Activated T-helper 1 cell treated with anti-CD3 and anti-CD28 coated beads, Interleukin-12 subunit alpha, Interleukin-12 subunit beta, Interleukin-2, Interleukin-4 antibody, amounts not matched to agents 30 ng/mL and 10 ng/mL and 1 ng/mL, durations not matched to agents 14 hours and 24 hours and 36 hours (primary cell): ENCODE results near the gene DIAPH2. TPM values are rescaled to one million over a fixed set of nuclear protein-coding genes. Genes with fewer than 3 reads are reported as not detected.

Experiments
- DNase-seq: peaks from one replicate; pipeline ENCODE4 v3.0.0; 2021; ENCODE audit warnings: low spot score
- H3K27ac Mint-ChIP-seq: one replicate; pipeline ENCODE4 v1.8.0; 2021; ENCODE audit warnings: mild to moderate bottlenecking, mixed read lengths
- H3K27me3 Mint-ChIP-seq: one replicate; pipeline ENCODE4 v1.8.0; 2022; ENCODE audit warnings: mild to moderate bottlenecking, moderate library complexity, mixed read lengths; ENCODE audit not compliant: insufficient read depth
- H3K36me3 Mint-ChIP-seq: one replicate; pipeline ENCODE4 v1.8.0; 2021; ENCODE audit warnings: low read depth, mixed read lengths
- H3K4me1 Mint-ChIP-seq: one replicate; pipeline ENCODE4 v1.8.0; 2021; ENCODE audit warnings: low read depth, mixed read lengths
- H3K4me3 Mint-ChIP-seq: one replicate; pipeline ENCODE4 v1.8.0; 2021; ENCODE audit warnings: mild to moderate bottlenecking, moderate library complexity, mixed read lengths
- H3K9me3 Mint-ChIP-seq: one replicate; pipeline ENCODE4 v1.8.0; 2021; ENCODE audit warnings: mixed read lengths
- intact Hi-C: fragments of 100-400 bp; cut with micrococcal nuclease; formaldehyde crosslinking; loops from one replicate; pipeline ENCODE4 v1.15.1; 2024
- total RNA-seq: library from RNA; stranded (reverse); gene quantifications from 2 replicates; pipeline ENCODE4 v1.2.3, GENCODE V29; 2022

DIAPH2 gene
- total RNA-seq, 1 donor from 2014 or later = 10.8 TPM

GRCh38 chrX:97416461-97416860 is 731.8 kb downstream of the DIAPH2 start:
- Mint-ChIP-seq H3K27ac (no peak overlapping the region), H3K36me3 (no peaks in the 10 kb centered on the region), H3K4me3 (no peak overlapping the region), H3K9me3 (peaks cover 3% of the 10 kb centered on the region), H3K4me1 (no peaks in the 10 kb centered on the region), H3K27me3 (no peaks in the 10 kb centered on the region)
- DNase-seq = no peak
- intact Hi-C loops = no loop called here

- no peaks in the 10 kb centered on the region for H3K4me1 Mint-ChIP-seq
- H3K27me3 Mint-ChIP-seq = no peaks in the 10 kb centered on the region
- intact Hi-C loops = no loop called here
- H3K9me3 Mint-ChIP-seq = no peaks in the 10 kb centered on the region
- no peak for DNase-seq
- no peak overlapping the region for H3K27ac Mint-ChIP-seq
- H3K36me3 Mint-ChIP-seq = peaks cover 2% of the 10 kb centered on the region
- H3K4me3 Mint-ChIP-seq = no peak overlapping the region
Measured at GRCh38 chrX:97429101-97429500, 744.5 kb downstream of the DIAPH2 start.

DNA sequence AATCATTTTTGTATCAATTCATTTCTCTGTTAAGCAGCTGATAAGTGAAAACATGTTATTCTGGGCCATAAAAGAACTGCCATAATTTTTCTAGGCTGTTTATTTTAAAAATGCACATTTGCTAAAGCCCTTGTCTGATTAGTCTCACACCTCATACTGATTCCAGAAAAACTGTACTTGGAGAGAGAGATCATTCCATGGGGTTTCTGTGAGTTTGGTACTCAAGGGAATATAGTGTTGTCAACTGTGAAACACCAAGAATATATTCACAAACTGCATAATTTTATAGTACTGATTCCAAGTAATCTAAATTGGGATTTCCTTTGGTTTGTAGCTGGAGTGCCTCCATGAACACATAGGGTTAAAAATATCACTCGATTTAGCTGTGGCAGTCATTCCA is 746.6 kb downstream of the DIAPH2 start:
- Mint-ChIP-seq H3K27me3 (no peaks in the 10 kb centered on the region), H3K4me1 (no peaks in the 10 kb centered on the region), H3K36me3 (peaks cover 2% of the 10 kb centered on the region), H3K9me3 (no peaks in the 10 kb centered on the region), H3K27ac (no peak overlapping the region), H3K4me3 (no peak overlapping the region)
- no peak for DNase-seq
- intact Hi-C loops = no loop called here

DNA sequence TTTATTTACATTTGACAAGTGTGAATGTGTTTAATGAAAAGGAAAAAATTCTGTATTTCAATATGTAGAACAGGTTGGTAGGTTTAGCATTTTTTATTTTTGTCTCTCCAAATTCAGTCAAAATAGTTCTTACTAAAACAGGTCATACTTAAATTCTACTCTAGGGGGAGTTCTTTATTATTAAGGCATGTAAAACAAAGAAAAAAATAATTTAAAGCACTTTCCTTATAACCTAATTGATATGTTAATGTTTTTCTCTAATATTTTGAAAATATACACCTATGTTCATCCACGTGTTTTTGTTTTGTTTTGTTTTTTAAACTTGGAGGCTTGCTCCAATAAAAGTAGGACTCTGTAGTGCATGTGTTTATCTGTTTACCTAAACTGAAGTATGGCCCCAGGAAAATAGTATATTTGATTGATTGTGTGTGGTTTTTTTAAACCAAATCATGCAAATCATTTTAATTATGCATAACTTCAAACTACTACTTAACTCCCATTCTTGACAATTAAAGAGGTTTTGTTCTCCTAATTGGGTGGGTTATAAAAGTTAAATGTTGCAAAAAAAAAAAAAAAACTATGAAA is 761.7 kb downstream of the DIAPH2 start:
- Mint-ChIP-seq H3K27me3 (peaks cover 2% of the 10 kb centered on the region), H3K4me1 (no peaks in the 10 kb centered on the region), H3K4me3 (no peak overlapping the region), H3K36me3 (no peaks in the 10 kb centered on the region), H3K9me3 (no peaks in the 10 kb centered on the region), H3K27ac (no peak overlapping the region)
- intact Hi-C loops = no loop called here
- no peak for DNase-seq

- peaks cover 2% of the 10 kb centered on the region for H3K27me3 Mint-ChIP-seq
- no peak for DNase-seq
- H3K4me1 Mint-ChIP-seq = no peaks in the 10 kb centered on the region
- no peaks in the 10 kb centered on the region for H3K36me3 Mint-ChIP-seq
- no peak overlapping the region for H3K27ac Mint-ChIP-seq
- no peak overlapping the region for H3K4me3 Mint-ChIP-seq
- H3K9me3 Mint-ChIP-seq = no peaks in the 10 kb centered on the region
- intact Hi-C loops = no loop called here
Measured at GRCh38 chrX:97447306-97447705, 762.7 kb downstream of the DIAPH2 start.

GRCh38 chrX:97452283-97452682 is 767.6 kb downstream of the DIAPH2 start:
- H3K4me3 Mint-ChIP-seq = no peak overlapping the region
- no peak for DNase-seq
- H3K27ac Mint-ChIP-seq = no peak overlapping the region
- intact Hi-C loops = no loop called here
- H3K36me3 Mint-ChIP-seq = no peaks in the 10 kb centered on the region
- no peaks in the 10 kb centered on the region for H3K4me1 Mint-ChIP-seq
- no peaks in the 10 kb centered on the region for H3K9me3 Mint-ChIP-seq
- no peaks in the 10 kb centered on the region for H3K27me3 Mint-ChIP-seq

- no peaks in the 10 kb centered on the region for H3K4me1 Mint-ChIP-seq
- no peak overlapping the region for H3K27ac Mint-ChIP-seq
- DNase-seq = no peak
- no peak overlapping the region for H3K4me3 Mint-ChIP-seq
- intact Hi-C loops = no loop called here
- no peaks in the 10 kb centered on the region for H3K36me3 Mint-ChIP-seq
- no peaks in the 10 kb centered on the region for H3K9me3 Mint-ChIP-seq
- no peaks in the 10 kb centered on the region for H3K27me3 Mint-ChIP-seq
Measured at GRCh38 chrX:97461763-97462162, 777.1 kb downstream of the DIAPH2 start.

DNA sequence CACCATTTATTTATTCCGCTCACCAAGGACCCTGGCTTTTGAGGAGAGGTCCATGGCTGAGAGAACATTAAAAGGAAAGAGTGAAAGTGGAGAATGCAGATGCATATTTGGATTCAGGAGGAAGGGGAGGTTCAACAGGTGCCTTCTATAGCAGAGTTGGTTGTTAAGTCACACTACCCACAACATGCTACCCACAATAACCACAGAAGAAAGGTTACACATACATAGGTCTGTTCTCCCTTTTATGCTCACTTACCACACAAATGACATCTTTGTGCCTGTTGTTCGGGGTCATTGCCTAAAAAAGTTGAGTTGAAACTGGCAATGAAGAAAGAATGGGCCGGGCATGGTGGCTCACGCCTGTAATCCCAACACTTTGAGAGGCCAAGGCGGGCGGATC is 786.4 kb downstream of the DIAPH2 start:
- DNase-seq = no peak
- intact Hi-C loops = no loop called here
- Mint-ChIP-seq H3K36me3 (no peaks in the 10 kb centered on the region), H3K27ac (no peak overlapping the region), H3K27me3 (no peaks in the 10 kb centered on the region), H3K9me3 (no peaks in the 10 kb centered on the region), H3K4me1 (no peaks in the 10 kb centered on the region), H3K4me3 (no peak overlapping the region)

- no peak overlapping the region for H3K4me3 Mint-ChIP-seq
- no peak overlapping the region for H3K27ac Mint-ChIP-seq
- H3K27me3 Mint-ChIP-seq = peaks cover 2% of the 10 kb centered on the region
- intact Hi-C loops = no loop called here
- no peaks in the 10 kb centered on the region for H3K36me3 Mint-ChIP-seq
- H3K9me3 Mint-ChIP-seq = no peaks in the 10 kb centered on the region
- H3K4me1 Mint-ChIP-seq = no peaks in the 10 kb centered on the region
- DNase-seq = no peak
Measured at GRCh38 chrX:97474933-97475332, 790.3 kb downstream of the DIAPH2 start.

DNA sequence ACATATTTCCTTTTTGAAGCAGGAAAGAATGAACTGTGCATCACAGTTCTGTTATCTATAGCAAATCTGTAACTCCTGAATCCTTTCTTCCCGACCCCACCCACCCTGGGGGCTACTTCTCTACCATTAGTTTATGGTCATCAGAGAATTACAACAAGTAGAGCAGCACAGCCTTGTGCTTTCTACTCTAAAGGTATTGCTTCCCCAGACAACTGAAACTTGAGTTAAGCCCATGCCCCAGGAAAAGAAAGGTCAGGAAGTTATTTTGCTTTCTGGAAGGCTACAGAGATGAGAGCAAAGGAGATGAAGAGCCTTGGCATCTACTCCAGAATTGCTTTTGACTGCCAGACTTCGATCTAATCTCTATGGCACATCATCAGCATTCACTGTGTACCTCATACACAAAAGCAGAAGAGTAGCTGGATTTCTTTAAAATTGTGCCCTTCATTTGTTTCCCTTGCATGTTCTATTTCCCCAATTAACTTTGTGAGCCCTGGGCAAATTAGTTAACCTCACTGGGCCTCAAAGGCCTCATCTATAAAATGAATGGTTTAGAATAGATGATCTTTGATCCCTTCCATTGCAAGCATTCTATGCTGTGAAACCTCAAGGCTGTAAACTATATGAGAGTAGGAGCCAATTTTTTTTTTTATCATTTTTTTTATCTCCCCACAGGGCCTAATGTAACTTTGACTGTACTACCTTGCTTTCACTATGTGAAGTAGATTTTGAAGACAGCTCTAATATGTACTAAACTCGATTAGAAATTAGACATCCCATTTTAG is 794.7 kb downstream of the DIAPH2 start:
- Mint-ChIP-seq H3K9me3 (no peaks in the 10 kb centered on the region), H3K4me3 (no peak overlapping the region), H3K27me3 (peaks cover 2% of the 10 kb centered on the region), H3K36me3 (no peaks in the 10 kb centered on the region), H3K27ac (no peak overlapping the region), H3K4me1 (no peaks in the 10 kb centered on the region)
- intact Hi-C loops = no loop called here
- DNase-seq = no peak

DNA sequence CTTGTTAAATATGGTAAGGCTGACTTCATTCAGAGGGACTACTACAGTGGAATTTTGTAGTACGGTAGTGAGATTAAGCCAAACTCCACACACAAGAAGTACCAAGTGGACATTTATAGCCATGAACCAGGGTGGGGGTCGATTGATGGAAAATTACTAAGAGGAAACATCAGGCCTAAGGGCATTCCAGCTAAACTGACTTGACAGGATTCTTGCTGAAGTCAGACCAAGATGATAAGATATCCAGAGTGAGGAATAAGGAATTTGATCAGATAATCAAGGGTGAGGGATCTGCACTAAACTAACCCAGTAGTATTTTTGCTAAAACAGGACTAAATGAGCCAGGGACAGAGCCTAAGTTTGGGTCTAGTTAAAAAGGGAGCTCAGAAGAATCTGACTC is 796.6 kb downstream of the DIAPH2 start:
- intact Hi-C loops = no loop called here
- Mint-ChIP-seq H3K27me3 (peaks cover 2% of the 10 kb centered on the region), H3K9me3 (no peaks in the 10 kb centered on the region), H3K27ac (no peak overlapping the region), H3K36me3 (no peaks in the 10 kb centered on the region), H3K4me3 (no peak overlapping the region), H3K4me1 (no peaks in the 10 kb centered on the region)
- DNase-seq = no peak

GRCh38 chrX:97482666-97483300 is 798.1 kb downstream of the DIAPH2 start:
- no peaks in the 10 kb centered on the region for H3K36me3 Mint-ChIP-seq
- DNase-seq = no peak
- intact Hi-C loops = no loop called here
- no peak overlapping the region for H3K4me3 Mint-ChIP-seq
- H3K27me3 Mint-ChIP-seq = peaks cover 2% of the 10 kb centered on the region
- H3K4me1 Mint-ChIP-seq = no peaks in the 10 kb centered on the region
- no peak overlapping the region for H3K27ac Mint-ChIP-seq
- no peaks in the 10 kb centered on the region for H3K9me3 Mint-ChIP-seq

DNA sequence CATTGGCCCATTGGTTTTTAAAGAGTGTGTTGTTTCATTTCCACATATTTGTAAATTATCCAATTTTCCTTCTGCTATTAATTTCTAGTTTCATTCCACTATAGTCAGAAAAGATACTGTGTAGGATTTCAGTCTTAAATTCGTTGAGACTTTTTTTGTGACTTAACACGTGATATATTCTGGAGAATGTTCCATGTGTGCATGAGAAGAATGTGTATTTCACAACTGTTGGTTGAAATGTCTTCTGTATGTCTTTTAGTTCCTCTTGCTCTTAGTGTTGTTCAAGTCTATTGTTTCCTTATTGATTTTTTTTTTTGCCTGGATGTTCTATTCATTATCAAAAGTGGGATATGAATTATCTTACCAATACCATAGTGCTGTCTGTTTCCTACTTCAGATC is 806.0 kb downstream of the DIAPH2 start:
- intact Hi-C loops = no loop called here

More for the DNA sequence above, 806.0 kb downstream of the DIAPH2 start:
- Mint-ChIP-seq H3K4me3 (no peak overlapping the region), H3K9me3 (no peaks in the 10 kb centered on the region), H3K27me3 (no peaks in the 10 kb centered on the region), H3K4me1 (no peaks in the 10 kb centered on the region), H3K36me3 (no peaks in the 10 kb centered on the region), H3K27ac (no peak overlapping the region)
- no peak for DNase-seq
